B cell (primary cell): ENCODE measurements around the gene TMEM53. TPM values are rescaled to one million over a fixed set of nuclear protein-coding genes. Genes with fewer than 3 reads are reported as not detected.

Source experiments
- ATAC-seq: fragments of 200-7000 bp; cut with Tn5 transposase; one replicate; pipeline ENCODE4 v1.10.0; 2021; ENCODE audit warnings: low read depth, mild to moderate bottlenecking, moderate number of reproducible peaks, moderate library complexity
- CTCF ChIA-PET: fragments of 350-600 bp; sonication (Branson Sonifier 250); formaldehyde crosslinking; loops from one replicate; lab custom pipeline; 2021; ENCODE audit warnings: antibody characterized with exemption, inconsistent platforms; lab: Charles Lee
- POLR2A ChIA-PET: fragments of 350-600 bp; sonication (Branson Sonifier 250); formaldehyde crosslinking; loops from one replicate; lab custom pipeline; 2021; ENCODE audit warnings: antibody characterized with exemption; lab: Charles Lee
- DNase-seq: peaks from one replicate; pipeline ENCODE4 v3.0.0; 2013
- H2AFZ ChIP-seq: 2 replicates; pipeline ENCODE4 v1.6.1; 2012; ENCODE audit warnings: mild to moderate bottlenecking, low read depth, low read length; ENCODE audit not compliant: insufficient read depth, poor library complexity, severe bottlenecking
- H3K27ac ChIP-seq, 2 donors: 1 replicate in 1 of 2; 2 replicates in 1 of 2; pipeline ENCODE4 v1.5.1; 2012 to 2013; ENCODE audit warnings: low read length in 2 of 2, mild to moderate bottlenecking in 2 of 2, moderate library complexity in 1 of 2
- H3K27me3 ChIP-seq, 4 experiments: fragments of 200-600 bp in 1 of 4; sonication (generic) in 1 of 4; replicated peaks in 1 of 4; 1 replicate in 2 of 4; 2 replicates in 2 of 4; pipeline versions ENCODE4 v1.6.1 to v1.7.0; 2013 to 2016; ENCODE audit warnings: low read length in 3 of 4, mild to moderate bottlenecking in 2 of 4, mixed read lengths in 1 of 4, moderate library complexity in 1 of 4; ENCODE audit not compliant: insufficient read depth in 4 of 4, control insufficient read depth in 3 of 4; ENCODE audit errors: control extremely low read depth in 1 of 4
- H3K36me3 ChIP-seq, 2 experiments: replicated peaks in 1 of 2; 1 replicate in 1 of 2; 2 replicates in 1 of 2; pipeline versions ENCODE4 v1.6.1 to v1.7.1; 2013; ENCODE audit warnings: low read length in 1 of 2; ENCODE audit not compliant: insufficient read depth in 2 of 2, control insufficient read depth in 1 of 2; ENCODE audit errors: control extremely low read depth in 1 of 2, extremely low read depth in 1 of 2
- H3K4me1 ChIP-seq, 2 donors: fragments of 200-600 bp in 1 of 2; sonication (generic) in 1 of 2; 1 replicate in 1 of 2; 2 replicates in 1 of 2; pipeline versions ENCODE4 v1.5.1 to v1.6.1; 2013 to 2017; ENCODE audit warnings: low read length in 2 of 2; ENCODE audit not compliant: control insufficient read depth in 2 of 2, insufficient read depth in 2 of 2
- H3K4me2 ChIP-seq: replicated peaks from 2 replicates; pipeline ENCODE3; 2012; ENCODE audit warnings: mild to moderate bottlenecking, low read depth, low read length; ENCODE audit not compliant: poor library complexity, severe bottlenecking
- H3K4me3 ChIP-seq, 5 experiments: fragments of 200-600 bp in 1 of 5; sonication (generic) in 1 of 5; 1 replicate in 3 of 5; 2 replicates in 2 of 5; pipeline versions ENCODE4 v1.5.1 to v1.7.0; 2011 to 2016; ENCODE audit warnings: low read length in 4 of 5, mild to moderate bottlenecking in 4 of 5, low read depth in 2 of 5, control low read depth in 1 of 5, moderate library complexity in 1 of 5; ENCODE audit not compliant: insufficient read depth in 1 of 5; ENCODE audit errors: control extremely low read depth in 1 of 5, extremely low read depth in 1 of 5
- H3K79me2 ChIP-seq: fragments of 200-600 bp; sonication (generic); one replicate; pipeline ENCODE4 v1.6.0; 2016; ENCODE audit warnings: low read length; ENCODE audit not compliant: control insufficient read depth, insufficient read depth
- H3K9ac ChIP-seq: fragments of 200-600 bp; sonication (generic); 2 replicates; pipeline ENCODE4 v1.6.1; 2017; ENCODE audit warnings: mild to moderate bottlenecking, low read length, moderate library complexity
- H3K9me3 ChIP-seq, 3 donors: one replicate each; pipeline versions ENCODE4 v1.6.1 to v1.7.1; 2013; ENCODE audit warnings: low read length in 2 of 3; ENCODE audit not compliant: control insufficient read depth in 2 of 3, insufficient read depth in 1 of 3; ENCODE audit errors: control extremely low read depth in 1 of 3
- H4K20me1 ChIP-seq: 2 replicates; pipeline ENCODE4 v1.6.0; 2012; ENCODE audit warnings: mild to moderate bottlenecking, low read length; ENCODE audit not compliant: insufficient read depth, control insufficient read depth, poor library complexity, severe bottlenecking
- H3K27ac Mint-ChIP-seq: one replicate; pipeline ENCODE4 v1.8.0; 2021; ENCODE audit warnings: mixed read lengths
- H3K27me3 Mint-ChIP-seq: one replicate; pipeline ENCODE4 v1.8.0; 2021; ENCODE audit warnings: mixed read lengths
- H3K4me1 Mint-ChIP-seq: one replicate; pipeline ENCODE4 v1.8.0; 2021; ENCODE audit warnings: mixed read lengths
- H3K4me3 Mint-ChIP-seq: one replicate; pipeline ENCODE4 v1.8.0; 2021; ENCODE audit warnings: mixed read lengths
- H3K9me3 Mint-ChIP-seq: one replicate; pipeline ENCODE4 v1.8.0; 2022; ENCODE audit warnings: mixed read lengths; ENCODE audit not compliant: insufficient read depth
- CTCF ChIP-seq: fragments of 200-600 bp; IDR thresholded peaks from one replicate; pipeline ENCODE4 v1.8.0; 2022; ENCODE audit warnings: antibody characterized with exemption, mild to moderate bottlenecking
- EZH2 ChIP-seq: IDR thresholded peaks from 2 replicates; pipeline ENCODE4 v1.6.1; 2012; ENCODE audit warnings: borderline replicate concordance, low read depth, mild to moderate bottlenecking, moderate library complexity, low read length; ENCODE audit not compliant: insufficient read depth, poor library complexity, severe bottlenecking
- WGBS: methylation state at CpG from one replicate; pipeline ENCODE4 v1.1.5; 2013; ENCODE audit warnings: missing lambda C conversion rate; ENCODE audit not compliant: insufficient coverage; 5-methylcytosine and 5-hydroxymethylcytosine counted together
- intact Hi-C: fragments of 100-400 bp; cut with micrococcal nuclease; formaldehyde crosslinking; loops from one replicate; pipeline ENCODE4 v1.10.0; 2022
- polyA plus RNA-seq: library from polyadenylated mRNA; depleted of rRNA; stranded (reverse); fragments of >200 nt; gene quantifications from 2 replicates; pipeline ENCODE4 v1.2.3, GENCODE V29; 2012
- total RNA-seq, 2 donors: library from RNA; stranded (reverse); fragments of 120-200 nt in 1 of 2; gene quantifications; 1 replicate in 1 of 2; 2 replicates in 1 of 2; pipeline versions ENCODE4 v1.2.3 to v1.2.4, GENCODE V29; 2013 to 2022

TMEM53 gene
- total and polyA plus RNA-seq, 2 donors (not counting 1 experiment from before 2014, with no cell fraction given) = 6.5 to 6.8 TPM

- TF ChIP-seq EZH2 = no peak
- no peak for TF ChIP-seq CTCF
- intact Hi-C loops = loop anchor here (2.0 to 5.0 kb wide), 2 partner anchors 15 to 51 kb away; partner anchors contain the start of genes ARMH1, KIF2C and TMEM53
- Histone ChIP-seq H3K36me3 (no peaks in the 10 kb centered on the region), H2AFZ (peak overlapping the region; percentile 64), H3K79me2 (no peaks in the 10 kb centered on the region), H3K4me2 (peak overlapping the region; percentile 80), H3K9me3 (peaks cover 0 to 6% (median 0%) of the 10 kb centered on the region in 3 donors), H3K9ac (peak overlapping the region; percentile 52), H3K27me3 (no peaks in the 10 kb centered on the region), H3K4me3 (peak overlapping the region; percentile 4 to 63 (median 39)), H3K4me1 (peaks cover 37 to 42% of the 10 kb centered on the region in 2 donors), H4K20me1 (no peaks in the 10 kb centered on the region), H3K27ac (peak overlapping the region; percentile 66 to 75)
- Mint-ChIP-seq H3K27ac (peak overlapping the region; percentile 96), H3K4me3 (peak overlapping the region; percentile 66), H3K27me3 (no peaks in the 10 kb centered on the region), H3K4me1 (peaks cover 56% of the 10 kb centered on the region), H3K9me3 (no peaks in the 10 kb centered on the region)
- ChIA-PET CTCF (interaction anchor here (0.7 to 14.7 kb wide), 2 partner anchors 6 to 9 kb away, joined by 3 to 196 read pairs; partner anchors contain the start of gene RNU5D-1), POLR2A (interaction anchor here (2.7 to 4.3 kb wide), 2 partner anchors 11 to 85 kb away, joined by 21 to 34 read pairs; partner anchors contain the start of genes BTBD19 and DYNLT4)
- WGBS = 67% methylated on average over 18 of the region's 28 CpGs
- DNase-seq (peak; percentile 84), ATAC-seq (peak; percentile 40)
These were observed 49.4 kb upstream of the TMEM53 start for GRCh38 chr1:44723496-44724295.
